ENCODE data around the gene NXPH4.
A peak's percentile ranks its signal among the peaks of the same experiment; 100 is the strongest.

The NXPH4 gene

DNA sequence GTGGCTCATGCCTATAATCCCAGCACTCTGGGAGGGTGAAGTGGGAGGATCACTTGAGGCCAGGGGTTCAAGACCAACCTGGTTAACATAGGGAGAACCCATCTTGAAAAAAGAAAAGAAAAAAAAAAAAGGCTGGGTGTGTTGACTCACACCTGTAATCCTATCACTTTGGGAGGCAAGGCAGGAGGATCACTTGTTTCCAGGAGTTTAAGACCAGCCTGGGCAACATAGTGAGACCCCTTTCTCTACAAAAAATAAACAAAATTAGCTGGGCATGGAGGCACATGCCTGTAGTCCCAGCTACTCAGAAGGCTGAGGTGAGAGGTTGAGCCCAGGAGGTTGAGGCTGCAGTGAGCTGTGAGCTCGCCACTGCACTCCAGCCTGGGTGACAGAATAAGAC, 46.2 kb upstream of the NXPH4 start:
- DNase-seq, result no peak
- peak overlapping the region in 1 of 2 donors; percentile 37 for H3K27ac ChIP-seq
- H3K9me3 ChIP-seq, result no peaks in the 10 kb centered on the region
- peaks cover 63 to 100% (median 82%) of the 10 kb centered on the region in 3 donors for H3K36me3 ChIP-seq
- TF ChIP-seq, protein P1, sequence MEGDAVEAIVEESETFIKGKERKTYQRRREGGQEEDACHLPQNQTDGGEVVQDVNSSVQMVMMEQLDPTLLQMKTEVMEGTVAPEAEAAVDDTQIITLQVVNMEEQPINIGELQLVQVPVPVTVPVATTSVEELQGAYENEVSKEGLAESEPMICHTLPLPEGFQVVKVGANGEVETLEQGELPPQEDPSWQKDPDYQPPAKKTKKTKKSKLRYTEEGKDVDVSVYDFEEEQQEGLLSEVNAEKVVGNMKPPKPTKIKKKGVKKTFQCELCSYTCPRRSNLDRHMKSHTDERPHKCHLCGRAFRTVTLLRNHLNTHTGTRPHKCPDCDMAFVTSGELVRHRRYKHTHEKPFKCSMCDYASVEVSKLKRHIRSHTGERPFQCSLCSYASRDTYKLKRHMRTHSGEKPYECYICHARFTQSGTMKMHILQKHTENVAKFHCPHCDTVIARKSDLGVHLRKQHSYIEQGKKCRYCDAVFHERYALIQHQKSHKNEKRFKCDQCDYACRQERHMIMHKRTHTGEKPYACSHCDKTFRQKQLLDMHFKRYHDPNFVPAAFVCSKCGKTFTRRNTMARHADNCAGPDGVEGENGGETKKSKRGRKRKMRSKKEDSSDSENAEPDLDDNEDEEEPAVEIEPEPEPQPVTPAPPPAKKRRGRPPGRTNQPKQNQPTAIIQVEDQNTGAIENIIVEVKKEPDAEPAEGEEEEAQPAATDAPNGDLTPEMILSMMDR (IDR thresholded peaks at IDR 0.05), result no peak
- peaks cover 0 to 16% (median 3%) of the 10 kb centered on the region in 4 donors for H3K4me1 ChIP-seq
- intact Hi-C loops (cut with DNase I; ENCODE audit: low total_unique reads), result no loop called here
- H3K27me3 ChIP-seq, result no peaks in the 10 kb centered on the region
- no peak overlapping the region for H3K4me3 ChIP-seq

GRCh38 chr12:57170927-57171326, 45.7 kb upstream of the NXPH4 start:
- peak overlapping the region in 1 of 2 donors; percentile 37 for H3K27ac ChIP-seq
- TF ChIP-seq, protein P1 (IDR thresholded peaks at IDR 0.05), result no peak
- intact Hi-C loops (cut with DNase I; ENCODE audit: low total_unique reads), result no loop called here
- peaks cover 60 to 100% (median 82%) of the 10 kb centered on the region in 3 donors for H3K36me3 ChIP-seq
- no peak overlapping the region for H3K4me3 ChIP-seq
- H3K27me3 ChIP-seq, result no peaks in the 10 kb centered on the region
- peaks cover 0 to 19% (median 6%) of the 10 kb centered on the region in 4 donors for H3K4me1 ChIP-seq
- no peaks in the 10 kb centered on the region for H3K9me3 ChIP-seq
- no peak for DNase-seq

DNA sequence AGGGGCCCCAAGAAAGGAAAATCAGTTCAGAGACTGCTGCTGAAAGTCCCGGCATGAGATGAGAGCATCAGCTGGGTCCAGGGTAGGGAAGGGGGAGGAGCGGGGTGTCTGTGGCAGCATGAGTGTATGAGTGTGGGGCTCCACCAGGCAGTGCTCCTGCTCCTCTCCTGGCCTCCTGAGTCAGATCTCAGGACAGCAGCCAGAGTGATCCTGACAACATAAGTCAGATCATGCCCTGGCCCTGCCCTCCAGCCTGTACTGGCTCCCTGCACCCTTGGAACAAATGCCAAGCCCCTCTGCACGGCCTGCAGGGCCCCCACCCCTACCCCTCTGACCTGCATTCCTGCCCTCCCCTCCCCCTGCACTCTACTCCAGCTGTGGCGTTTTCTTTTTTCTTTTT, 44.9 kb upstream of the NXPH4 start:
- H3K27me3 ChIP-seq, result no peaks in the 10 kb centered on the region
- H3K27ac ChIP-seq, result peak overlapping the region in 1 of 2 donors; percentile 37
- intact Hi-C loops (cut with DNase I; ENCODE audit: low total_unique reads), result no loop called here
- no peaks in the 10 kb centered on the region for H3K9me3 ChIP-seq
- peaks cover 60 to 100% (median 82%) of the 10 kb centered on the region in 3 donors for H3K36me3 ChIP-seq
- TF ChIP-seq, protein P1 (IDR thresholded peaks at IDR 0.05), result no peak
- H3K4me3 ChIP-seq, result no peak overlapping the region
- peak in 1 of 2 donors; percentile 58 for DNase-seq
- peaks cover 0 to 19% (median 6%) of the 10 kb centered on the region in 4 donors for H3K4me1 ChIP-seq

GRCh38 chr12:57173089-57173488, 43.5 kb upstream of the NXPH4 start:
- H3K36me3 ChIP-seq, result peaks cover 60 to 100% (median 82%) of the 10 kb centered on the region in 3 donors
- no peak overlapping the region for H3K4me3 ChIP-seq
- H3K9me3 ChIP-seq, result no peaks in the 10 kb centered on the region
- no peaks in the 10 kb centered on the region for H3K27me3 ChIP-seq
- H3K4me1 ChIP-seq, result peaks cover 0 to 19% (median 6%) of the 10 kb centered on the region in 4 donors
- DNase-seq, result no peak
- TF ChIP-seq, protein P1 (IDR thresholded peaks at IDR 0.05), result peak; percentile 57 to 61
- H3K27ac ChIP-seq, result peak overlapping the region in 1 of 2 donors; percentile 37
- intact Hi-C loops (cut with DNase I; ENCODE audit: low total_unique reads), result no loop called here

DNA sequence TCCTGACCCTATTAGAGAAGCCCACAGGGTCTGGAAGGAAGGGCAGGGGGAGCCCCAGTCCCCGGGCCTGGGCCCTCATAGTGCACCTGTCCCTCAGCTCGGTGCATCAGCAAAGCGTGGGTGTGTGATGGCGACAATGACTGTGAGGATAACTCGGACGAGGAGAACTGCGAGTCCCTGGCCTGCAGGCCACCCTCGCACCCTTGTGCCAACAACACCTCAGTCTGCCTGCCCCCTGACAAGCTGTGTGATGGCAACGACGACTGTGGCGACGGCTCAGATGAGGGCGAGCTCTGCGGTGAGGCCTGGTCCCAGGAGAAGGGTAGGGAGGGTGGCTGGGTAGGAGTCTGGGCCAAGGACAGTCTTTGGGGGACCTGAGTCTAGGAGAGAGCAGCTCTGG, 42.9 kb upstream of the NXPH4 start:
- Histone ChIP-seq H3K4me1 (peaks cover 0 to 19% (median 6%) of the 10 kb centered on the region in 4 donors), H3K9me3 (no peaks in the 10 kb centered on the region), H3K36me3 (peaks cover 60 to 100% (median 82%) of the 10 kb centered on the region in 3 donors), H3K4me3 (no peak overlapping the region), H3K27ac (peak overlapping the region in 1 of 2 donors; percentile 31), H3K27me3 (no peaks in the 10 kb centered on the region)
- intact Hi-C loops (cut with DNase I; ENCODE audit: low total_unique reads), result no loop called here
- TF ChIP-seq, protein P1 (IDR thresholded peaks at IDR 0.05), result no peak
- DNase-seq, result no peak
